ENCODE measurements around the gene PLPP3. TPM values are rescaled to one million over a fixed set of nuclear protein-coding genes. Genes with fewer than 3 reads are reported as not detected.

PLPP3 gene
- total RNA-seq, 2 experiments from 2014 or later, result not detected

- no peaks in the 10 kb centered on the region for H3K4me1 ChIP-seq (ENCODE audit: insufficient read depth, low read length)
- POLR2A ChIA-PET, result no interaction called here
Observed at GRCh38 chr1:56542651-56543050, 36.7 kb downstream of the PLPP3 start.

GRCh38 chr1:56541408-56541807, 38.0 kb downstream of the PLPP3 start:
- no peaks in the 10 kb centered on the region for H3K27me3 Mint-ChIP-seq
- Histone ChIP-seq H3K27ac (ENCODE audit: low read depth in 1 of 2, low read length in 2 of 2) (no peak overlapping the region), H3K36me3 (ENCODE audit: insufficient read depth, low read length) (no peaks in the 10 kb centered on the region), H3K4me3 (ENCODE audit: low read length) (no peak overlapping the region), H3K9me3 (ENCODE audit: control insufficient read depth in 1 of 2, insufficient read depth in 1 of 2, low read length in 2 of 2) (peaks cover 0 to 3% of the 10 kb centered on the region in 2 experiments), H3K27me3 (ENCODE audit: control insufficient read depth in 1 of 2, insufficient read depth in 2 of 2, low read length in 2 of 2) (peaks cover 0 to 2% of the 10 kb centered on the region in 2 experiments), H3K4me1 (ENCODE audit: insufficient read depth, low read length) (no peaks in the 10 kb centered on the region)
- H3K9me3 Mint-ChIP-seq, result no peaks in the 10 kb centered on the region
- ChIA-PET POLR2A (no interaction called here), CTCF (interaction anchor here (0.7 kb wide), 1 partner anchor 132 kb away, joined by 3 read pairs; no protein-coding TSS in a partner anchor)
- H3K4me1 Mint-ChIP-seq (ENCODE audit: low read depth), result no peaks in the 10 kb centered on the region
- no peaks in the 10 kb centered on the region for H3K36me3 Mint-ChIP-seq (ENCODE audit: low read depth)
- no peak overlapping the region for H3K4me3 Mint-ChIP-seq
- no peak overlapping the region for H3K27ac Mint-ChIP-seq
- ATAC-seq (ENCODE audit: poor library complexity) (no peak), DNase-seq (no peak)
- intact Hi-C loops (cut with DNase I, micrococcal nuclease), result no loop called here
- no peak for TF ChIP-seq CTCF (IDR thresholded peaks at IDR 0.05)

More at GRCh38 chr1:56542651-56543050, 36.7 kb downstream of the PLPP3 start:
- no peaks in the 10 kb centered on the region for H3K4me1 Mint-ChIP-seq (ENCODE audit: low read depth)
- CTCF ChIA-PET, result no interaction called here
- no peak overlapping the region for H3K27ac Mint-ChIP-seq
- intact Hi-C loops (cut with DNase I, micrococcal nuclease), result no loop called here
- H3K4me3 Mint-ChIP-seq, result no peak overlapping the region
- ATAC-seq (ENCODE audit: poor library complexity), result no peak
- H3K27me3 Mint-ChIP-seq, result no peaks in the 10 kb centered on the region
- no peaks in the 10 kb centered on the region for H3K9me3 Mint-ChIP-seq
- no peak for DNase-seq
- no peak for TF ChIP-seq CTCF (IDR thresholded peaks at IDR 0.05)
- no peak overlapping the region for H3K4me3 ChIP-seq (ENCODE audit: low read length)
- H3K27ac ChIP-seq (ENCODE audit: low read depth in 1 of 2, low read length in 2 of 2), result no peak overlapping the region
- no peaks in the 10 kb centered on the region for H3K27me3 ChIP-seq (ENCODE audit: control insufficient read depth in 1 of 2, insufficient read depth in 2 of 2, low read length in 2 of 2)
- H3K36me3 ChIP-seq (ENCODE audit: insufficient read depth, low read length), result no peaks in the 10 kb centered on the region
- H3K36me3 Mint-ChIP-seq (ENCODE audit: low read depth), result no peaks in the 10 kb centered on the region
- H3K9me3 ChIP-seq (ENCODE audit: control insufficient read depth in 1 of 2, insufficient read depth in 1 of 2, low read length in 2 of 2), result peaks cover 0 to 1% of the 10 kb centered on the region in 2 experiments

GRCh38 chr1:56540467-56540866, 38.9 kb downstream of the PLPP3 start:
- Mint-ChIP-seq H3K4me1 (ENCODE audit: low read depth) (no peaks in the 10 kb centered on the region), H3K27me3 (no peaks in the 10 kb centered on the region), H3K9me3 (no peaks in the 10 kb centered on the region), H3K27ac (no peak overlapping the region), H3K36me3 (ENCODE audit: low read depth) (no peaks in the 10 kb centered on the region), H3K4me3 (no peak overlapping the region)
- H3K4me1 ChIP-seq (ENCODE audit: insufficient read depth, low read length), result no peaks in the 10 kb centered on the region
- peaks cover 0 to 3% of the 10 kb centered on the region in 2 experiments for H3K9me3 ChIP-seq (ENCODE audit: control insufficient read depth in 1 of 2, insufficient read depth in 1 of 2, low read length in 2 of 2)
- peaks cover 0 to 3% of the 10 kb centered on the region in 2 experiments for H3K27me3 ChIP-seq (ENCODE audit: control insufficient read depth in 1 of 2, insufficient read depth in 2 of 2, low read length in 2 of 2)
- CTCF ChIA-PET, result no interaction called here
- intact Hi-C loops (cut with DNase I, micrococcal nuclease), result no loop called here
- no peak overlapping the region for H3K27ac ChIP-seq (ENCODE audit: low read depth in 1 of 2, low read length in 2 of 2)
- H3K36me3 ChIP-seq (ENCODE audit: insufficient read depth, low read length), result no peaks in the 10 kb centered on the region
- ATAC-seq (ENCODE audit: poor library complexity), result no peak
- no peak for TF ChIP-seq CTCF (IDR thresholded peaks at IDR 0.05)
- POLR2A ChIA-PET, result no interaction called here
- DNase-seq, result no peak
- no peak overlapping the region for H3K4me3 ChIP-seq (ENCODE audit: low read length)
